Ascending aorta (tissue), 2 donors: Measurements from ENCODE around the gene SLC26A9. TPM values are rescaled to one million over a fixed set of nuclear protein-coding genes. Genes with fewer than 3 reads are reported as not detected.
"Not testable (repeated sequence)": the region's sequence is repeated elsewhere in the genome, so short reads cannot be mapped to it uniquely, and the experiment has no call there.

ENCODE experiments used
- DNase-seq, 2 donors: peaks; one replicate each; pipeline ENCODE4 v3.0.0-alpha.2; 2019; ENCODE audit warnings: low spot score in 2 of 2
- H3K27ac ChIP-seq, 2 donors: fragments of 200-600 bp; sonication (generic); one replicate each; pipeline ENCODE4 v1.5.1; 2016 to 2017; ENCODE audit warnings: mild to moderate bottlenecking in 1 of 2
- H3K27me3 ChIP-seq: fragments of 200-600 bp; sonication (generic); one replicate; pipeline ENCODE4 v1.5.1; 2017
- H3K36me3 ChIP-seq, 2 donors: fragments of 200-600 bp; sonication (generic); one replicate each; pipeline ENCODE4 v1.5.1; 2016
- H3K4me1 ChIP-seq, 2 donors: fragments of 200-600 bp; sonication (generic); one replicate each; pipeline ENCODE4 v1.5.1; 2016 to 2017; ENCODE audit warnings: mild to moderate bottlenecking in 1 of 2
- H3K4me3 ChIP-seq, 2 donors: fragments of 200-600 bp; sonication (generic); one replicate each; pipeline ENCODE4 v1.5.1; 2016 to 2017; ENCODE audit warnings: mild to moderate bottlenecking in 1 of 2
- H3K9me3 ChIP-seq, 2 donors: fragments of 200-600 bp; sonication (generic); one replicate each; pipeline ENCODE4 v1.5.1; 2016
- intact Hi-C: fragments of 100-400 bp; cut with DNase I; formaldehyde crosslinking; loops from one replicate; pipeline ENCODE4 v1.15.1; 2023
- total RNA-seq: library from RNA; depleted of rRNA; stranded (reverse); fragments of >200 nt; gene quantifications from one replicate; pipeline ENCODE4 v1.1.0, GENCODE V29; 2016
- TF ChIP-seq, protein P1 (sequence below), 3 experiments: fragments of 200-600 bp in 2 of 3; fragments of 450-650 bp in 1 of 3; sonication (generic) in 2 of 3; IDR thresholded peaks; one replicate each; pipeline ENCODE4 v1.5.1; 2016 to 2019; ENCODE audit warnings: antibody characterized with exemption in 3 of 3, mild to moderate bottlenecking in 1 of 3, moderate library complexity in 1 of 3

Gene SLC26A9
- total RNA-seq, 1 donor from 2014 or later: not detected

GRCh38 chr1:205915354-205915990 is 27.8 kb downstream of the SLC26A9 start:
- no peaks in the 10 kb centered on the region for H3K36me3 ChIP-seq
- DNase-seq: no peak
- peak overlapping the region; percentile 78 to 81 for H3K27ac ChIP-seq
- TF ChIP-seq, protein P1, sequence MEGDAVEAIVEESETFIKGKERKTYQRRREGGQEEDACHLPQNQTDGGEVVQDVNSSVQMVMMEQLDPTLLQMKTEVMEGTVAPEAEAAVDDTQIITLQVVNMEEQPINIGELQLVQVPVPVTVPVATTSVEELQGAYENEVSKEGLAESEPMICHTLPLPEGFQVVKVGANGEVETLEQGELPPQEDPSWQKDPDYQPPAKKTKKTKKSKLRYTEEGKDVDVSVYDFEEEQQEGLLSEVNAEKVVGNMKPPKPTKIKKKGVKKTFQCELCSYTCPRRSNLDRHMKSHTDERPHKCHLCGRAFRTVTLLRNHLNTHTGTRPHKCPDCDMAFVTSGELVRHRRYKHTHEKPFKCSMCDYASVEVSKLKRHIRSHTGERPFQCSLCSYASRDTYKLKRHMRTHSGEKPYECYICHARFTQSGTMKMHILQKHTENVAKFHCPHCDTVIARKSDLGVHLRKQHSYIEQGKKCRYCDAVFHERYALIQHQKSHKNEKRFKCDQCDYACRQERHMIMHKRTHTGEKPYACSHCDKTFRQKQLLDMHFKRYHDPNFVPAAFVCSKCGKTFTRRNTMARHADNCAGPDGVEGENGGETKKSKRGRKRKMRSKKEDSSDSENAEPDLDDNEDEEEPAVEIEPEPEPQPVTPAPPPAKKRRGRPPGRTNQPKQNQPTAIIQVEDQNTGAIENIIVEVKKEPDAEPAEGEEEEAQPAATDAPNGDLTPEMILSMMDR (IDR thresholded peaks at IDR 0.05): no peak
- no peaks in the 10 kb centered on the region for H3K27me3 ChIP-seq
- intact Hi-C loops: loop anchor here (10.0 kb wide), 1 partner anchor 281 kb away; the partner anchor contains the start of gene ELK4
- H3K9me3 ChIP-seq: no peaks in the 10 kb centered on the region
- H3K4me1 ChIP-seq: peaks cover 33 to 64% of the 10 kb centered on the region in 2 donors
- no peak overlapping the region for H3K4me3 ChIP-seq

GRCh38 chr1:205914730-205915129 is 28.5 kb downstream of the SLC26A9 start:
- Histone ChIP-seq H3K4me1 (peaks cover 30 to 58% of the 10 kb centered on the region in 2 donors), H3K27ac (peak overlapping the region; percentile 78 to 81), H3K4me3 (no peak overlapping the region), H3K36me3 (no peaks in the 10 kb centered on the region), H3K27me3 (no peaks in the 10 kb centered on the region), H3K9me3 (no peaks in the 10 kb centered on the region)
- intact Hi-C loops: loop anchor here (10.0 kb wide), 1 partner anchor 280 kb away; the partner anchor contains the start of gene ELK4
- DNase-seq: no peak
- TF ChIP-seq, protein P1 (IDR thresholded peaks at IDR 0.05): no peak

DNA sequence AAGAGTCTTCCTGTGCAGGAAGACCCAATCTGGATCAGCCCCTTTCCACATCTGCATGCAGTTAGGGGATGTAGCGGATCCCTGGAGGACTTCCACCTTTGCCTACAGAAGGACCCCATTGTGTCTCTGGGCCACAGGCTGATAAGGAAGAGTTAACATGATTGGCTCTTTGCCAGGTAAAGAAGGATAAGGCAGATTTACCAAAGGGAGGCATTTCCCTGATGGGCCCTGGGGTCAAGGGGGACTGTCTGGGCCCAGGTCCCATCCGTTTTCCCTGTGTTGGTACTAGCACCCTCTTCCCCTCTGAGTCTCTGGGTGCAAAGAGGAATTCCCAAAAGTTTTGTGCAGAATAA is 29.1 kb downstream of the SLC26A9 start:
- Histone ChIP-seq H3K4me3 (no peak overlapping the region), H3K36me3 (no peaks in the 10 kb centered on the region)

DNA sequence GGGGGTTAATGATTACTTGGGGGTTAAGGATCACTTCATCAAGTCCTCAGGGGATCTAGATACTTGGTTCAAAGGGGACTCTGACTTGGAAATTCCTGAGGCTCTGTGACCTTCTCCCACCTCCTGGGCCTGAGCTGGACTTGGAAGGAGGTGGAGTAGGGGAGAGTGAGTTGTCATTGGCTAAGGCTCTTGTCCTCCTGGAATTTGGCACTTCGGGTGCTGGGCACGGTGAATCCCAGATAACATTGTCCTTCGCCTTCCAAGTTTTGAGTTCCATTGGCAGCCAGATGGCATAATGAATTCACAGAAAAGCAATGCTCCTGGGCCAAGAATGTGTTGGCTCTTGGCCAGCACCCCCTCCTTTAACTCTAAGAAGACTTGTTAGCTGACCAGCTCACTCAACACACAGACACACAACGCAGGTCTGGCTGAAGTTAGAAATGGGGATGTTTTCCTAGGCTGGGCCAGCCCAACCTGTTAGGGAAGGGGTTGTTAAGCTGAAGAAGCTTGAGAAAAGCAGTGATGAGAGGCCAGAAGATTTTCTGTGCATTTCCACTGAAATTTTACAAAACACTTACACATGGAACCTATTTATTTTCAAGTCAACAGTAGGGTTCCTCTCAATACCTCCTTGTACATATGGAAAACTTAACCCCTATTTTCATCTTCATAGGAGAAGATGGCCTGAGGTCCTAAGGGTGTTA is 29.7 kb downstream of the SLC26A9 start:
- peak in 1 of 2 donors; percentile 88 for DNase-seq
- H3K36me3 ChIP-seq: no peaks in the 10 kb centered on the region
- H3K27me3 ChIP-seq: no peaks in the 10 kb centered on the region
- peak overlapping the region; percentile 78 to 81 for H3K27ac ChIP-seq
- H3K9me3 ChIP-seq: no peaks in the 10 kb centered on the region
- TF ChIP-seq, protein P1 (IDR thresholded peaks at IDR 0.05): no peak
- intact Hi-C loops: loop anchor here (2.0 to 10.0 kb wide), 2 partner anchors 101 to 279 kb away; partner anchors contain the start of genes ELK4 and SLC41A1
- H3K4me3 ChIP-seq: no peak overlapping the region
- H3K4me1 ChIP-seq: peaks cover 30 to 50% of the 10 kb centered on the region in 2 donors

More for the DNA sequence above, 29.1 kb downstream of the SLC26A9 start:
- H3K4me1 ChIP-seq: peaks cover 30 to 52% of the 10 kb centered on the region in 2 donors
- intact Hi-C loops: loop anchor here (10.0 kb wide), 1 partner anchor 279 kb away; the partner anchor contains the start of gene ELK4
- H3K27me3 ChIP-seq: no peaks in the 10 kb centered on the region
- peak overlapping the region; percentile 78 to 81 for H3K27ac ChIP-seq
- no peak for DNase-seq
- no peaks in the 10 kb centered on the region for H3K9me3 ChIP-seq
- TF ChIP-seq, protein P1 (IDR thresholded peaks at IDR 0.05): no peak

GRCh38 chr1:205907794-205908193 is 35.5 kb downstream of the SLC26A9 start:
- Histone ChIP-seq H3K27ac (no peak overlapping the region), H3K4me3 (no peak overlapping the region), H3K9me3 (no peaks in the 10 kb centered on the region), H3K36me3 (no peaks in the 10 kb centered on the region), H3K4me1 (no peaks in the 10 kb centered on the region), H3K27me3 (no peaks in the 10 kb centered on the region)
- intact Hi-C loops: no loop called here
- TF ChIP-seq, protein P1 (IDR thresholded peaks at IDR 0.05): peak; percentile 11 to 42 (median 26)
- DNase-seq: no peak

DNA sequence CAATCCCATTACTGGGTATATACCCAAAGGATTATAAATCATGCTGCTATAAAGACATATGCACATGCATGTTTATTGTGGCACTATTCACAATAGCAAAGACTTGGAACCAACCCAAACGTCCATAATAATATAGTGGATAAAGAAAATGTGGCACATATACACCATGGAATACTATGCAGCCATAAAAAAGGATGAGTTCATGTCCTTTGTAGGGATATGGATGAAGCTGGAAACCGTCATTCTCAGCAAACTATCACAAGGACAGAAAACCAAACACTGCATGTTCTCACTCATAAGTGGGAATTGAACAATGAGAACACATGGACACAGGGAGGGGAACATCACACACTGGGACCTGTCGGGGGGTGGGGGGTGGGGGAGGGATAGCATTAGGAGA is 38.2 kb downstream of the SLC26A9 start:
- H3K9me3 ChIP-seq, H3K4me1 ChIP-seq, DNase-seq, H3K4me3 ChIP-seq, intact Hi-C loops, H3K27ac ChIP-seq, H3K36me3 ChIP-seq, H3K27me3 ChIP-seq: not testable (repeated sequence)
